Loucy (cell line): ENCODE data around the gene RANBP3L.

Source experiments
- EZH2phosphoT487 ChIP-seq: fragments of 200-600 bp; IDR thresholded peaks from 2 replicates; pipeline ENCODE4 v1.6.1; 2018; ENCODE audit warnings: antibody characterized with exemption, mild to moderate bottlenecking, moderate library complexity, borderline replicate concordance
- TF ChIP-seq, protein P1 (sequence below): fragments of 200-600 bp; sonication (generic); conservative IDR thresholded peaks from 2 replicates; pipeline ENCODE4 v1.5.1; 2014; ENCODE audit warnings: mild to moderate bottlenecking, antibody characterized with exemption, low read length

GRCh38 chr5:36230151-36230790 lies 71.4 kb downstream of the RANBP3L start:
- TF ChIP-seq, protein P1, sequence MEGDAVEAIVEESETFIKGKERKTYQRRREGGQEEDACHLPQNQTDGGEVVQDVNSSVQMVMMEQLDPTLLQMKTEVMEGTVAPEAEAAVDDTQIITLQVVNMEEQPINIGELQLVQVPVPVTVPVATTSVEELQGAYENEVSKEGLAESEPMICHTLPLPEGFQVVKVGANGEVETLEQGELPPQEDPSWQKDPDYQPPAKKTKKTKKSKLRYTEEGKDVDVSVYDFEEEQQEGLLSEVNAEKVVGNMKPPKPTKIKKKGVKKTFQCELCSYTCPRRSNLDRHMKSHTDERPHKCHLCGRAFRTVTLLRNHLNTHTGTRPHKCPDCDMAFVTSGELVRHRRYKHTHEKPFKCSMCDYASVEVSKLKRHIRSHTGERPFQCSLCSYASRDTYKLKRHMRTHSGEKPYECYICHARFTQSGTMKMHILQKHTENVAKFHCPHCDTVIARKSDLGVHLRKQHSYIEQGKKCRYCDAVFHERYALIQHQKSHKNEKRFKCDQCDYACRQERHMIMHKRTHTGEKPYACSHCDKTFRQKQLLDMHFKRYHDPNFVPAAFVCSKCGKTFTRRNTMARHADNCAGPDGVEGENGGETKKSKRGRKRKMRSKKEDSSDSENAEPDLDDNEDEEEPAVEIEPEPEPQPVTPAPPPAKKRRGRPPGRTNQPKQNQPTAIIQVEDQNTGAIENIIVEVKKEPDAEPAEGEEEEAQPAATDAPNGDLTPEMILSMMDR = no peak
- TF ChIP-seq EZH2phosphoT487 = no peak
